C4-2B (cell line): Measurements from ENCODE around the gene MAG.

ENCODE experiments used
- ZFX ChIP-seq: fragments of 450-650 bp; IDR thresholded peaks from 2 replicates; pipeline ENCODE4 v1.6.1; 2017
- TF ChIP-seq, protein P1 (sequence below): fragments of 450-650 bp; conservative IDR thresholded peaks from 2 replicates; pipeline ENCODE4 v1.5.1; 2017; ENCODE audit warnings: mild to moderate bottlenecking

DNA sequence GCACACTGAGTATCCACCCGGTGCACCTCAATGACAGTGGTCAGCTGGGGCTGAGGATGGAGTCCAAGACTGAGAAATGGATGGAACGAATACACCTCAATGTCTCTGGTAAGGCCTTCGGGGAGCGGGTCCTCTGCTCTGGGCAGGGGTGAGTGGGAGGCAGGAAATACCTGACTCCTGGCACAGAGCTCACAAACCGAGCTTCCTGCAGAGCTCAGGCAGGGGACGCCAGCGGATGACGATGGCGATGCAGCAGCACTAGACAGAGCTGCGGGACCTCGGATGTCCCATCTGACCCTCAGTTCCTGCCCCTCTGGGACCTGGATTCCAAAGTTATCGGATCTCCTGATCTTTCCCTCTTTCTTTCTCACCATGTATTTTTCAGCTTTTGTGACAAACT is 40.9 kb downstream of the MAG start:
- TF ChIP-seq, protein P1, sequence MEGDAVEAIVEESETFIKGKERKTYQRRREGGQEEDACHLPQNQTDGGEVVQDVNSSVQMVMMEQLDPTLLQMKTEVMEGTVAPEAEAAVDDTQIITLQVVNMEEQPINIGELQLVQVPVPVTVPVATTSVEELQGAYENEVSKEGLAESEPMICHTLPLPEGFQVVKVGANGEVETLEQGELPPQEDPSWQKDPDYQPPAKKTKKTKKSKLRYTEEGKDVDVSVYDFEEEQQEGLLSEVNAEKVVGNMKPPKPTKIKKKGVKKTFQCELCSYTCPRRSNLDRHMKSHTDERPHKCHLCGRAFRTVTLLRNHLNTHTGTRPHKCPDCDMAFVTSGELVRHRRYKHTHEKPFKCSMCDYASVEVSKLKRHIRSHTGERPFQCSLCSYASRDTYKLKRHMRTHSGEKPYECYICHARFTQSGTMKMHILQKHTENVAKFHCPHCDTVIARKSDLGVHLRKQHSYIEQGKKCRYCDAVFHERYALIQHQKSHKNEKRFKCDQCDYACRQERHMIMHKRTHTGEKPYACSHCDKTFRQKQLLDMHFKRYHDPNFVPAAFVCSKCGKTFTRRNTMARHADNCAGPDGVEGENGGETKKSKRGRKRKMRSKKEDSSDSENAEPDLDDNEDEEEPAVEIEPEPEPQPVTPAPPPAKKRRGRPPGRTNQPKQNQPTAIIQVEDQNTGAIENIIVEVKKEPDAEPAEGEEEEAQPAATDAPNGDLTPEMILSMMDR = no peak
- TF ChIP-seq ZFX = no peak
